Neuronal stem cell (in vitro differentiated cells): ENCODE data around the gene HPGDS.
"Not testable (repeated sequence)": the region's sequence is repeated elsewhere in the genome, so short reads cannot be mapped to it uniquely, and the experiment has no call there.

ENCODE experiments used
- DNase-seq: peaks from one replicate; pipeline ENCODE4 v3.0.0-alpha.2; 2013; ENCODE audit warnings: low spot score
- H2AFZ ChIP-seq: one replicate; pipeline ENCODE4 v1.6.1; 2013; ENCODE audit warnings: mild to moderate bottlenecking, low read length, inconsistent platforms
- H2AK5ac ChIP-seq: 2 replicates; pipeline ENCODE4 v1.6.1; 2013; ENCODE audit warnings: low read depth, mild to moderate bottlenecking, inconsistent platforms, low read length, moderate library complexity, mixed read lengths
- H2BK120ac ChIP-seq: 2 replicates; pipeline ENCODE4 v1.6.1; 2013; ENCODE audit warnings: low read depth, mild to moderate bottlenecking, inconsistent platforms, low read length, moderate library complexity, mixed read lengths
- H2BK12ac ChIP-seq: one replicate; pipeline ENCODE4 v1.6.1; 2013; ENCODE audit warnings: low read length, inconsistent platforms
- H2BK15ac ChIP-seq: 2 replicates; pipeline ENCODE4 v1.6.1; 2013; ENCODE audit warnings: mild to moderate bottlenecking, low read length, inconsistent platforms, mixed read lengths
- H2BK5ac ChIP-seq: one replicate; pipeline ENCODE4 v1.6.1; 2013; ENCODE audit warnings: inconsistent platforms, mild to moderate bottlenecking, low read length, moderate library complexity
- H3K14ac ChIP-seq: one replicate; pipeline ENCODE4 v1.6.1; 2013; ENCODE audit warnings: low read length, inconsistent platforms
- H3K18ac ChIP-seq: 2 replicates; pipeline ENCODE4 v1.6.1; 2013; ENCODE audit warnings: low read length, inconsistent platforms
- H3K23ac ChIP-seq: 2 replicates; pipeline ENCODE4 v1.6.1; 2013; ENCODE audit warnings: low read depth, mild to moderate bottlenecking, mixed read lengths, low read length, inconsistent platforms; ENCODE audit not compliant: poor library complexity
- H3K27ac ChIP-seq: replicated peaks from 3 replicates; pipeline ENCODE4 v1.5.1; 2013; ENCODE audit warnings: low read length, inconsistent platforms
- H3K27me3 ChIP-seq, 3 experiments: 2 replicates each; pipeline ENCODE4 v1.6.1; 2013; ENCODE audit warnings: low read length in 3 of 3, mild to moderate bottlenecking in 2 of 3, inconsistent platforms in 1 of 3, low read depth in 1 of 3, mixed read lengths in 1 of 3, moderate library complexity in 1 of 3; ENCODE audit not compliant: control insufficient read depth in 3 of 3, insufficient read depth in 3 of 3
- H3K36me3 ChIP-seq, 2 donors: replicated peaks in 1 of 2; 2 replicates each; pipeline ENCODE4 v1.6.1; 2013; ENCODE audit warnings: low read length in 2 of 2; ENCODE audit not compliant: control insufficient read depth in 2 of 2, insufficient read depth in 2 of 2
- H3K4ac ChIP-seq: 2 replicates; pipeline ENCODE4 v1.6.1; 2013; ENCODE audit warnings: inconsistent platforms, mild to moderate bottlenecking, low read length, moderate library complexity
- H3K4me1 ChIP-seq, 2 donors: 1 replicate in 1 of 2; 2 replicates in 1 of 2; pipeline ENCODE4 v1.6.1; 2013; ENCODE audit warnings: low read length in 2 of 2, low read depth in 1 of 2; ENCODE audit not compliant: control insufficient read depth in 2 of 2, insufficient read depth in 1 of 2
- H3K4me2 ChIP-seq: one replicate; pipeline ENCODE4 v1.6.1; 2013; ENCODE audit warnings: mild to moderate bottlenecking, low read length, inconsistent platforms; ENCODE audit not compliant: insufficient read depth, poor library complexity, severe bottlenecking
- H3K4me3 ChIP-seq, 2 donors: 2 replicates each; pipeline ENCODE4 v1.5.1; 2013; ENCODE audit warnings: low read length in 2 of 2, mild to moderate bottlenecking in 2 of 2, inconsistent platforms in 1 of 2, moderate library complexity in 1 of 2
- H3K79me1 ChIP-seq: one replicate; pipeline ENCODE4 v1.6.1; 2013; ENCODE audit warnings: low read depth, mild to moderate bottlenecking, inconsistent platforms, low read length, moderate library complexity
- H3K9ac ChIP-seq: one replicate; pipeline ENCODE4 v1.6.1; 2013; ENCODE audit warnings: mild to moderate bottlenecking, low read depth, low read length, inconsistent platforms; ENCODE audit not compliant: poor library complexity
- H3K9me3 ChIP-seq, 2 donors: replicated peaks in 1 of 2; 2 replicates each; pipeline versions ENCODE3 to v1.6.1; 2013; ENCODE audit warnings: low read length in 2 of 2, mild to moderate bottlenecking in 2 of 2, inconsistent platforms in 1 of 2, low read depth in 1 of 2, mixed read lengths in 1 of 2, moderate library complexity in 1 of 2; ENCODE audit not compliant: control insufficient read depth in 2 of 2, insufficient read depth in 1 of 2
- H4K8ac ChIP-seq: one replicate; pipeline ENCODE4 v1.6.1; 2013; ENCODE audit warnings: low read depth, mild to moderate bottlenecking, inconsistent platforms, low read length, moderate library complexity
- H4K91ac ChIP-seq: one replicate; pipeline ENCODE4 v1.6.1; 2013; ENCODE audit warnings: low read length, low read depth, mild to moderate bottlenecking, inconsistent platforms; ENCODE audit not compliant: poor library complexity
- WGBS, 2 donors: extraction: QIAGEN DNeasy Blood & Tissue Kit; methylation state at CpG; one replicate each; pipeline ENCODE4 v1.1.7; 2013; ENCODE audit warnings: missing lambda C conversion rate in 2 of 2, mixed read lengths in 1 of 2; ENCODE audit not compliant: insufficient read length in 2 of 2, insufficient replicate concordance in 1 of 2; ENCODE audit errors: extremely low coverage in 2 of 2; 5-methylcytosine and 5-hydroxymethylcytosine counted together

HPGDS gene

DNA sequence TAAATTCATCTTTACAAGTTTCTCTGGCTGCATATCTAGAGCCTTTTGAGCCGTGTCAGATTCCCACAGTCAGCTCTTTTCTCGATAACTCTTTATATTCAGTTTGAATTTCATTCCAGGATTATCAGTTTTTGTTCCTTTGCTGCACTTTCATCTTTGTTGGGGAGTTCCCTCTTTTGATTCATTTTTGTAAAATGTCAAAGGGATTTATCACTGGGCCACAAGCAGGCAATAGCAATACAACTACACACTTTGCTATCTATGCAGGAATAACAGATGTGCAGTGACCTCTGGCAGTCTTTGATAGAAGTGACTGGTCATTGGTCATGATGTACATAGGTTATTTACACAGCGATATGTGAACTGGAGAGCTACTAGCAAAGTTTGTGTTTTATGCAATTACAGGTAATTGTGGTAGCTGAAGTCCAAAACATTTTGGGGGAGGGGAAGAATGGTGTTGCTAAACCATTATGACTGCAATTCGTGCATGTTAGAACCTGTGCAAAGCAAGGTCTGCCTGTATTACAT lies 43.8 kb downstream of the HPGDS start:
- Histone ChIP-seq H3K23ac (no peak overlapping the region), H3K9ac (no peak overlapping the region), H3K79me1 (no peaks in the 10 kb centered on the region), H3K4me3 (no peak overlapping the region), H4K91ac (no peak overlapping the region), H4K8ac (no peak overlapping the region), H2BK5ac (no peak overlapping the region), H3K4ac (no peak overlapping the region), H2BK15ac (no peak overlapping the region), H2AFZ (no peak overlapping the region), H3K4me2 (no peak overlapping the region), H3K18ac (no peak overlapping the region), H2AK5ac (no peak overlapping the region), H3K14ac (no peak overlapping the region), H3K36me3 (no peaks in the 10 kb centered on the region), H3K27ac (no peak overlapping the region), H3K27me3 (no peaks in the 10 kb centered on the region), H3K9me3 (no peaks in the 10 kb centered on the region), H2BK12ac (no peak overlapping the region), H2BK120ac (no peak overlapping the region), H3K4me1 (no peaks in the 10 kb centered on the region)
- WGBS, 2 donors, result no CpG with 5 or more reads among the region's 4 CpGs
- DNase-seq, result no peak

DNA sequence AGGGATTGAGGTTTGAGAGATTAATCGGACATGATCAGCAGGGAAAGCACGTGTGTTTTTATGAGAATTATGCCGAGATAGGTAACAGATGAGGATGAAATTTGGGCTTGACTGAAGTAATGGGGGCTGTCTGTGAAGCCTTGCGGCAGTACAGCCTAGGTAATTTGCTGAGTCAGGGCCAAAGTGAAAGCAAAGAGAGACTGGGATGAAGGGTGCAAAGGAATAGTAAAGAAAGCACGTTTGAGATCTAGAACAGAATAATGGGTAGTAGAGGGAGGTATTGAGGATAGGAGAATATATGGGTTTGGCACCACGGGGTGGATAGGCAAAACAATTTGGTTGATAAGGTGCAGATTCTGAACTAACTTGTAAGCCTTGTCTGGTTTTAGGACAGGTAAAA lies 47.2 kb downstream of the HPGDS start:
- H2AFZ ChIP-seq, H3K79me1 ChIP-seq, H3K27me3 ChIP-seq, H4K8ac ChIP-seq, H3K18ac ChIP-seq, H3K4me1 ChIP-seq, DNase-seq, H3K14ac ChIP-seq, H2AK5ac ChIP-seq, H3K4me2 ChIP-seq, H3K23ac ChIP-seq, H3K4ac ChIP-seq, H2BK5ac ChIP-seq, H2BK15ac ChIP-seq, H2BK12ac ChIP-seq, H3K4me3 ChIP-seq, H3K27ac ChIP-seq, H3K9me3 ChIP-seq, H2BK120ac ChIP-seq, H4K91ac ChIP-seq, H3K9ac ChIP-seq: not testable (repeated sequence)
- peaks cover 0 to 25% of the 10 kb centered on the region in 2 donors for H3K36me3 ChIP-seq
- no CpG with 5 or more reads among the region's 6 CpGs for WGBS, 2 donors

DNA sequence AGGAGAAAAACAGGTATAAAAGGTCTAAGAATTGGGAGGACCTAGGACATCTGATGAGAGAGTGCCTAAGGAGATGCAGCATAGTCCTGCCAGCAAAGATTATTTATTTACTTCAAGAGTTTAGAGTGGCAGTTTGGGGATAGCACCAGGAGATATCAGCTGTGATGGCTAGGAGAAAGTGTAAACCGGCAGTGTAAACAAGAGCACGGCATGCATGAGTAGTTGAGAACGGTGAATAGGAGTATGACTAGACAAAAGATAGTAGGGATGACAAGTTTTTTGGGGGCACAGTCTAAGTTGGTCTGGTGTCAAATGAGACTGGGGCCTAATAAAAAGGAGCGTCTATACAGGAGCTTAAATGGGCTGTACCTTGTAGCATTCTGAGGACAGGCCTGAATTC lies 48.7 kb downstream of the HPGDS start:
- not testable (repeated sequence) for H2BK12ac ChIP-seq, H3K4me1 ChIP-seq, H3K14ac ChIP-seq, H3K4me3 ChIP-seq, H3K4me2 ChIP-seq, H3K9me3 ChIP-seq, H2AFZ ChIP-seq, H2BK5ac ChIP-seq, H2BK15ac ChIP-seq, H4K8ac ChIP-seq, H2BK120ac ChIP-seq, H3K79me1 ChIP-seq, H3K18ac ChIP-seq, H3K27ac ChIP-seq, H2AK5ac ChIP-seq, H3K4ac ChIP-seq, H3K27me3 ChIP-seq, DNase-seq, H4K91ac ChIP-seq, H3K23ac ChIP-seq, H3K9ac ChIP-seq
- whole genome bisulfite sequencing, 2 donors, result no CpG with 5 or more reads among the region's 4 CpGs
- H3K36me3 ChIP-seq, result peaks cover 0 to 40% of the 10 kb centered on the region in 2 donors

DNA sequence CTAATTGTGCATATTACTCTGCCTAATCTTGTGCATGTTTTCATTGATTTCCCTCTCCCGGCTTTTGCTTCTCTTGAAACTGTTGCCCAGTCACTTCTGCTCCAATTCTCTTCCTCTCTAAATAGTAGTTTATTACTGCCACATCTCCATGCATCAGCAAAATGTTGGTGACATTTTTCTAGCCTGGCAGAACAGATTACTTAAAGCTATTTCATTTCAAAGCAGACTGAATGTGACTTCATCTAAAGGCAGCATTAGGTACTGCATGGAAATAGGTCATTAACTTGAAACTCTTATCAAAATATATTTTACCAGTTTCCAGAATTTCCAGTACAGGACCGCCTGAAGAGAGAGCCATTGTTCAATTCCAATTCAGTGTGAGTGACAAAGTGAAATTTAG lies 52.4 kb downstream of the HPGDS start:
- Histone ChIP-seq H3K79me1 (no peaks in the 10 kb centered on the region), H2BK120ac (no peak overlapping the region), H3K27ac (no peak overlapping the region), H3K36me3 (peaks cover 1 to 77% of the 10 kb centered on the region in 2 donors), H3K23ac (no peak overlapping the region), H3K9ac (no peak overlapping the region), H3K4ac (no peak overlapping the region), H3K4me2 (no peak overlapping the region), H2BK5ac (no peak overlapping the region), H3K27me3 (no peaks in the 10 kb centered on the region), H4K91ac (no peak overlapping the region), H2BK12ac (no peak overlapping the region), H3K9me3 (no peaks in the 10 kb centered on the region), H3K4me1 (no peaks in the 10 kb centered on the region), H3K4me3 (no peak overlapping the region), H3K14ac (no peak overlapping the region), H2BK15ac (no peak overlapping the region), H2AFZ (no peak overlapping the region), H2AK5ac (no peak overlapping the region), H4K8ac (no peak overlapping the region), H3K18ac (no peak overlapping the region)
- no peak for DNase-seq
- no CpG with 5 or more reads among the region's 2 CpGs for WGBS, 2 donors
